ENCODE results near the gene MSH2.
"Not testable (repeated sequence)": the region's sequence is repeated elsewhere in the genome, so short reads cannot be mapped to it uniquely, and the experiment has no call there.

Gene MSH2

DNA sequence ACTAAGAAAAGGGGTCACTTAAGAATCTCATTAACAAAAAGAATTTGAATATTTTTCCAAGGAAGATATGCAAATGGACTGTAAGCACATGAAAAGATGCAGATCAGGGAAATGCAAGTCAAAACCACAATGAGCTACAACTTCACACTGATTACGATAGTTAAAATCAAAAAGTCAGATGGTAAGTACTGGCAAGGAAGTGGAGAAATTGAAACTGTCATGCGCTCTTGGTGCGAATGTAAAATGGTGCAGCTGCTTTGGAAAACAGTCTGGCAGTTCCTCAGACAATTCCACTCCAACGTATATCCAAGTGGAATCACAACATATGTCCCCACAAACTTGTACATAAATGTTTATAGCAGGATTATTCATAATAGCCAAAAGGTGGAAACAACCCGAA is 81.4 kb downstream of the MSH2 start:
- no peak for DNase-seq (ENCODE audit: low read depth)

DNA sequence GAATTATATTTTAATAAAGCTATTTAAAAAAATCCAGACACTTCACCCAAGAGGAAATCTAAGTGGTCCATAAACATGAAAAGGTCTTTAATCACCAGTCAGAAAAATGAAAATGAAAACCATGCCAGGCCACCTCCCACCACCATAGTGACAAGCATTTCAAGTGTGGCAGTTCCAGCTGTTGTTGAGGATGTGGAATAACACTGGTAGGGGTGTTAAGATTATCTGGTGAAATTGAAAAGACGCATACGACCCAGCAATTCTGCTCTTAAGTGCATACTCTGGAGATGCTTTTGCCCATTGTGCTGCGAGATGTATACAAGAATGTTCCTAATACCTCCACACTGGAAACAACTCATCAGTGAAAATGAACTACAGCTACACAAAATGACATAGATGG is 82.2 kb downstream of the MSH2 start:
- no peak for DNase-seq (ENCODE audit: low read depth)

- no peak for DNase-seq (ENCODE audit: low read depth)
These were observed 82.9 kb downstream of the MSH2 start for GRCh38 chr2:47485751-47486300.

- no peak for DNase-seq (ENCODE audit: low read depth)
These were observed 84.0 kb downstream of the MSH2 start for GRCh38 chr2:47486841-47487497.

GRCh38 chr2:47487498-47487875 is 84.5 kb downstream of the MSH2 start:
- DNase-seq (ENCODE audit: low read depth), result no peak

GRCh38 chr2:47488870-47489584 is 86.1 kb downstream of the MSH2 start:
- no peak for DNase-seq (ENCODE audit: low read depth)

- no peak for DNase-seq (ENCODE audit: low read depth)
These were observed 87.5 kb downstream of the MSH2 start for GRCh38 chr2:47490406-47490805.

GRCh38 chr2:47493317-47494035 is 90.5 kb downstream of the MSH2 start:
- no peak for DNase-seq (ENCODE audit: low read depth)

GRCh38 chr2:47494267-47495130 is 91.5 kb downstream of the MSH2 start:
- DNase-seq (ENCODE audit: low read depth), result no peak

DNA sequence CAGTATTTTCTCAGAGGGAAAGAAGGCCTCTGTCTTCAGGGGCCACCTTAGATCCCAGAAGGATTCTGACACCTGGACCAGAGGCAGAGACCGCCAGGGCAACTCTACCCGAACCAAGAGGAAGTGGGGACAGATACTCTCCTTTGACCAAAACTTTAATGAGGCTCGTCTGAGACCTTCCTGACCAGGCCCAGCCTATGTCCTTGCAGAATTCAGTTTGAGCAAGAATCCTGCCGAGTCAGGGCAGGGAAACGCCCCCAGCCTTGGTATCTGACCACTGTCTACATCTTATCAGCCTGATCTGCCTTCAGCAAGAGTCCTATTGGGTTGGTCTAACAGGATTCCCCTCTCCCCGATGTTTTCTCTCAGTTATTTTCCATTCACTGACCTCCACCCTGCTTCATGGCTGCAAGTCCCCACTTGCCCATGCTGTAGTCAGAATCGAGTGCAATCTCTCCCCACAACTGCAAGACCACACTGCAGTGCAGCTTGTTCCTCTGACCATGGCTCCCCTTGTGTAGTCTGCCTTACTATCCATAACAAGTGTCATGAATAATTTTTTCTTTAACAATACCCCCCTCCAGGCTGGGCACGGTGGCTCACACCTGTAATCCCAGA is 95.0 kb downstream of the MSH2 start:
- no peak for DNase-seq (ENCODE audit: low read depth)

- no peak for DNase-seq (ENCODE audit: low read depth)
These were observed 96.1 kb downstream of the MSH2 start for GRCh38 chr2:47499093-47499492.

DNA sequence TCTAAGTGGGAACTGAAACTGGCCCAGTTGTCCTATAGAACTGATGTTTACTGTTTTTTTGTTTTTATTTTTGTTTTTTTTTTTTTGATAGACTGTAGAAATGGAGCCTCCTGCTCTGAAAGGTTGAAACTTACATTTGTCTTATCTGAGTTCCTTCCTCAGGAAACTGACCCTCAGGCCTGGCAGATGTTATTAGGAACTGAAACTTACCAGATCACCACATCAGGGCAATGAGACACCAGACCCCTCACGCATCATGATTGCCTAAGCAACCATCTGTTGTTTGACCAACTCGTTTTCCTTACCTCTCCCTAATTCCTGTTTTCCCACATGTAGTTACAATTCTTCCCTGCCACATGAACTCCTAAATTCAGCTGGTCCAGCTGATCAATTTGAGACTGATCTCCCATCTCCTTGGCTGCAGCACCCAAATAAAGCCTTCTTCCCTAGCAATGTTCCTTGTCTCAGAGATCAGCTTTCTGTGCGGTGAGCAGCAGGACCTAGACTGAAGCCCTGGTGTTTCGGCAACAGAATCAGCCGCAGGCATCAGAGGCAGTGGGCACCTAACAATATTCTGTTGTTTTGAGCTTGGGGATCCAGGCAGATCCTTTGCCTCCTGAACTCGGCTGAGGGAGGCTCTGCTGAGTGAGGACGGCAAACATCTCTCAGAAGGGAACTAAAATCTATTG is 96.8 kb downstream of the MSH2 start:
- DNase-seq (ENCODE audit: low read depth), result no peak

DNA sequence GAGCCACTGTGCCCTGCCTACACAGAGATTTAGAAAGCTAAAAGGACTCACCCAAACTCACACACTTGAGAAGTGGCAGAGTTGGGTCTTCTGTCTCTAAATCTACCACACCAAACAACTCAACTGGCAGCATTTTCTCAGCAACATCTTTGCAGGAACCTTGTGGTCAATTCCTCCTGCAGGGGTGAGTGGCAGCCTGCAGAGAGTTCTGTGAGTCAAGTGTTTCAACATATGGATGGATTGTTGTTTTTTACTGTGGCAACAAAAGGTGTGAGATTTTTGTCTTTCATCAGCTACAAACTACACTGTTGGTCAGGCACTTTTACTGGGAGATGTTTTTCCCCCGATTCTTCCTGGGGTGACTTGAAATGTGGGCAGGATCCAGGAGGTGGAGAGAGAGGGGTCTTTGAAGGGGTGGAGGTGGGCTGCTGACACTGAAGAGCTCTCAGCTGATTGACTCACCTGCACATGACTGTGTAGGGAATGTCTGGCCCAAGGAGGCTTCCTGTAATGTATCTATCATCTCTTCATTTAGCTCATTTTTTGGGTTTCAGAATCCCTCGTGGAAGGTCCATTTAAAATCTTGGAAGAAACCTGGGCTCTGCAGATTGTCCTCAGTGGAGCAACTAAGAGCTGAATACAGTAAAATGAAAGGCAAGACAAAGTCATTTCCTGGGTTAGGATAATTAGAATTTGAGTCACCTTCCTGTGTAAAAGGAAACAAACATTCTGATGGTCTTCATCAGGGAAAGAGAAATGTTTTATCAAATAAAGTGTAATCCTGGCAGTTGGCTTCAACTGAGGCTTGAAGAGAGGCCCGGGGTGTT is 98.6 kb downstream of the MSH2 start:
- no peak for DNase-seq (ENCODE audit: low read depth)

- not testable (repeated sequence) for DNase-seq (ENCODE audit: low read depth)
These were observed 99.5 kb downstream of the MSH2 start for GRCh38 chr2:47502498-47502897.

DNA sequence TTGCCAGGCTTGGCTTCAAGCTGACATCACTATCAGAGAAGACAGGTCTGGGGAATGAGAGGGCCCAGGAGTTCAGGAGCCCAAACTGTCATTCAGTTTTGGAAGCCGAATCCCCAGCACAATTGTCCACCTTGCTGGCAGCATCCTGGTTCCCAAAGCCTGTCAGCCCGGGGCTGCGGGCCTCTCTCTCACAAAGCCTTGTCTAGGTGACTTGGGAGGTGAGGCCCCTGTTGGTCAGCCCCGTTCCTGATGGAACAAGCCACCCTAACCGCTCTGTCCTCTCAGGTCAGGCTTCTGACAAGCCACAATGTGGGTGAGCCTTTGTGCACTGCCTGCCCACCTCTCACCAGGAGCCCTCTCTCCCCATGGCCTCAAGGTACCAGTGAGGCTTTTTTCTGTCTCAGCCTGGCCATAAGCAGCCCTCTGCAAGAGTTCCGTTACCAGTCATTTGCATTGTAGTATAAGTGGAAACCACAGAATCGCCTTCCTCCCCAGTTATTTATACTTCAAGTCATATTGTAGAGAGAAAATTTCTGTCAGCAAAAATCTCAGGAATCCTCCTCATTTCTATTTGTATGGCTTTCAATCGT is 100.6 kb downstream of the MSH2 start:
- no peak for DNase-seq (ENCODE audit: low read depth)

DNA sequence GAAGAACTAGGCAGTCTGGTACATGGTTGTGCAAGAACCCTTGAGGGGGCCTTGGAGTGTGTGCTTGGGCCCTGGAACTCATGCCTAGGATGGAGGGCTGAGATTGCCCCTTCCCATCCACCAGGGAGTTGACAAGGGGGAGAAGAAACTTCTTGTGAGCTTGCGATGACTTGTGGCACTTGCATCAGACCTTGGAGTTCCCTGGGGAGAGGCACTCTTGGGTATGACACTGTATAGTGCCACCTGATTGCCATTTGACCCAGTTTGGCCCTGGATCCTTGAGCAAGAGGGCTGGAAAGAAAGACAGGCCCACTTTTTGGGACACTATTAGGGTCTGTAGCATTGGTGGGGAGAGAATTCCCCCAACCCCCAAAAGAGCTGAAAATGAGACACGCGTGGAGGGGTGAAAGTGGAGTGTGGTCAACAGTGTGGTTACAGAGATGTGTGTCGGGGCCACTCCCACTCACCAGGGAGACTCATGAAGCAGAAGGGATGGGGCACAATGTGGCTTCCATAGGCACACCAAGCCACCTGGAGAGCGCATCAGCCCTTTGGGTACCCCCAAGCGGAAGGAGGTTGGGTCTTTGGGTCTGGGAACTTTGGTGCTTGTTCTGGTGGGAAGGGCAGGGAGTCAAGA is 101.3 kb downstream of the MSH2 start:
- no peak for DNase-seq (ENCODE audit: low read depth)

DNA sequence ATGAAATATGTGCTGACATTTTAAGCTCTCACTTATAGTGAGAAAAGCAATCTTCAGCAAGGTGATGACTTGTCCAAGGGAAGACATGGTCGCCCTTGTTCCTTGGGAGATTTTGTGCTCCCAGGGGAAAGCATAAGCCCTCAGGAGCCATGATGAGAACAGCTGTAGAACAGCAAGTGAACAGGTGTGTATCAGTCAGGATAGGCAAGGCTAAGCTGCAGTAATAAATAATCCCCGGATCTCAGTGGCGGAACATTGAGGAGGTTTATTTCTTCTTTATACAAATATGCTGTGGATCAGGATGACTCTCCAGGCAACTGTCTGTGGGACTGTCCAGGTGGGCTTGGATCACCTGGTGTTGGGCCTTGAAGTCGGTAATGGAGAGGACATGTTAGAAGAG is 103.1 kb downstream of the MSH2 start:
- DNase-seq (ENCODE audit: low read depth), result no peak

- DNase-seq (ENCODE audit: low read depth), result no peak
These were observed 103.5 kb downstream of the MSH2 start for GRCh38 chr2:47506436-47506835.

DNA sequence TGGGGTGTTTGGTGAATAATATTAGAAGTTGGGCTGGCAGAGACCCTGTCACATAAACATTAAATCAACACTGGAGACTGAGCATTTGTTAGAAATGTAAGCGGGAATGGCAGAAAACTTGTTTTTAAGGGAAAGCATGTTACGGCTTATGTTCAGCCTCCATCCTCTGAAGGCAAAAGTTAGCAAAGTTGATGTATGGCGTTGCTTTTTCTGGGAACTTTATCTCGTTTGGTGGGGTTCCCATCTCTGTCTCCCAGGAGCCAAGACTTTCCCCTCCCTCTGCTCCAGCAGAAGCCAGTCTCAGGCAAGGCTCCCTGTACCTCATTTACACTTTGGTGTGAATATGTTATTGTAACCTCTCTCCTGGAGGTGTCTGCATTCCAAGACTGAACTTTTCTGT is 105.1 kb downstream of the MSH2 start:
- no peak for DNase-seq (ENCODE audit: low read depth)

Measured in T follicular helper cell (primary cell).